Stimulated activated CD8-positive, alpha-beta memory T cell treated with anti-CD3 and anti-CD28 coated beads, Interleukin-15, amount 100 ng/mL, for 4 hours (primary cell): ENCODE data around the gene PHC2.

Experiments
- DNase-seq, 2 donors: peaks; one replicate each; pipeline ENCODE4 v3.0.0-alpha.2; 2020; ENCODE audit warnings: low read depth in 2 of 2

PHC2 gene

GRCh38 chr1:33420870-33421775 is 9.8 kb downstream of the PHC2 start:
- no peak for DNase-seq

GRCh38 chr1:33418811-33419210 is 12.1 kb downstream of the PHC2 start:
- no peak for DNase-seq

GRCh38 chr1:33414879-33415278 is 16.0 kb downstream of the PHC2 start:
- no peak for DNase-seq

- DNase-seq: no peak
Observed at GRCh38 chr1:33410091-33410701, 20.7 kb downstream of the PHC2 start.

GRCh38 chr1:33408093-33408436 is 22.8 kb downstream of the PHC2 start:
- no peak for DNase-seq

- DNase-seq: no peak
Observed at GRCh38 chr1:33407352-33408092, 23.4 kb downstream of the PHC2 start.

- DNase-seq: no peak
Observed at GRCh38 chr1:33402206-33402605, 28.7 kb downstream of the PHC2 start.

- DNase-seq: no peak
Observed at GRCh38 chr1:33401471-33401870, 29.4 kb downstream of the PHC2 start.

GRCh38 chr1:33400153-33400911 is 30.6 kb downstream of the PHC2 start:
- DNase-seq: no peak

- no peak for DNase-seq
Observed at GRCh38 chr1:33399375-33399774, 31.5 kb downstream of the PHC2 start.

GRCh38 chr1:33397994-33398393 is 32.9 kb downstream of the PHC2 start:
- DNase-seq: no peak

GRCh38 chr1:33397125-33397506 is 33.8 kb downstream of the PHC2 start:
- DNase-seq: no peak

- no peak for DNase-seq
Observed at GRCh38 chr1:33396188-33397124, 34.4 kb downstream of the PHC2 start.

GRCh38 chr1:33394770-33395169 is 36.1 kb downstream of the PHC2 start:
- no peak for DNase-seq

- no peak for DNase-seq
Observed at GRCh38 chr1:33393991-33394390, 36.9 kb downstream of the PHC2 start.

- DNase-seq: no peak
Observed at GRCh38 chr1:33393524-33393923, 37.4 kb downstream of the PHC2 start.

GRCh38 chr1:33392639-33393038 is 38.3 kb downstream of the PHC2 start:
- no peak for DNase-seq

GRCh38 chr1:33392206-33392605 is 38.7 kb downstream of the PHC2 start:
- no peak for DNase-seq

- DNase-seq: no peak
Observed at GRCh38 chr1:33391343-33392078, 39.4 kb downstream of the PHC2 start.

GRCh38 chr1:33390542-33390941 is 40.4 kb downstream of the PHC2 start:
- no peak for DNase-seq
